K562 (cell line): ENCODE data around the gene CTCF. TPM values are rescaled to one million over a fixed set of nuclear protein-coding genes. Genes with fewer than 3 reads are reported as not detected.

Experiments
- ADNP ChIP-seq: fragments of 200-800 bp; sonication (Bioruptor generic); IDR thresholded peaks from 2 replicates; pipeline ENCODE4 v1.6.1; 2016; ENCODE audit warnings: missing genetic modification characterization, missing compliant biosample characterization
- CREB1 ChIP-seq, 2 experiments: sonication (generic) in 1 of 2; formaldehyde crosslinking in 1 of 2; IDR thresholded peaks; 2 replicates each; pipeline versions ENCODE4 v1.6.1 to v1.8.0; 2012 to 2022; ENCODE audit warnings: inconsistent platforms in 1 of 2, mild to moderate bottlenecking in 1 of 2, missing genetic modification reagents in 1 of 2, moderate library complexity in 1 of 2
- CSDE1 ChIP-seq, 2 experiments: fragments of 450-650 bp; IDR thresholded peaks; 2 replicates each; pipeline ENCODE4 v1.6.1; 2016; ENCODE audit warnings: mild to moderate bottlenecking in 1 of 2
- GATAD2B ChIP-seq: fragments of 450-650 bp; IDR thresholded peaks from 2 replicates; pipeline ENCODE4 v1.6.1; 2017; ENCODE audit warnings: mild to moderate bottlenecking, borderline replicate concordance
- HCFC1 ChIP-seq: IDR thresholded peaks from 2 replicates; pipeline ENCODE4 v1.6.1; 2012; ENCODE audit warnings: low read depth, low read length, improper control_type of control experiment
- HNRNPH1 ChIP-seq: fragments of 200-400 bp; formaldehyde crosslinking; optimal IDR thresholded peaks from 2 replicates; pipeline ENCODE3; 2017; ENCODE audit warnings: low read depth, mild to moderate bottlenecking, low read length, moderate library complexity
- KAT7 ChIP-seq: sonication (generic); formaldehyde crosslinking; IDR thresholded peaks from 2 replicates; pipeline ENCODE4 v1.8.0; 2022; ENCODE audit warnings: missing genetic modification reagents, mild to moderate bottlenecking, borderline replicate concordance
- KDM4B ChIP-seq, 2 experiments: fragments of 450-650 bp in 1 of 2; sonication (generic) in 1 of 2; IDR thresholded peaks; 2 replicates each; pipeline ENCODE4 v1.6.1; 2016 to 2017; ENCODE audit warnings: borderline replicate concordance in 2 of 2, antibody characterized with exemption in 1 of 2, low read depth in 1 of 2, mild to moderate bottlenecking in 1 of 2
- MAFK ChIP-seq: IDR thresholded peaks from 2 replicates; pipeline ENCODE4 v1.6.1; 2011; ENCODE audit warnings: low read length, improper control_type of control experiment
- NONO ChIP-seq, 2 experiments: fragments of 200-400 bp in 1 of 2; fragments of 450-650 bp in 1 of 2; formaldehyde crosslinking in 1 of 2; IDR thresholded peaks; 2 replicates each; pipeline ENCODE4 v1.6.1; 2017; ENCODE audit warnings: low read depth in 2 of 2, mild to moderate bottlenecking in 2 of 2, moderate library complexity in 2 of 2, low read length in 1 of 2
- NRF1 ChIP-seq, 2 experiments: fragments of 450-650 bp; IDR thresholded peaks in 1 of 2; conservative IDR thresholded peaks in 1 of 2; 2 replicates each; pipeline ENCODE4 v1.6.1; 2014; ENCODE audit warnings: mild to moderate bottlenecking in 2 of 2
- PHB2 ChIP-seq: fragments of 450-650 bp; IDR thresholded peaks from 2 replicates; pipeline ENCODE4 v1.6.1; 2017; ENCODE audit warnings: low read depth
- SMAD2 ChIP-seq: fragments of 150-350 bp; IDR thresholded peaks from 2 replicates; pipeline ENCODE4 v1.6.1; 2014; ENCODE audit warnings: low read depth, mild to moderate bottlenecking, low read length
- SRF ChIP-seq, 2 experiments: fragments of 250-450, 450-650 bp in 1 of 2; sonication (Bioruptor Pico) in 1 of 2; sonication (generic) in 1 of 2; formaldehyde crosslinking; IDR thresholded peaks; 2 replicates each; pipeline versions ENCODE4 v1.5.0 to v1.5.1; 2020 to 2022; ENCODE audit warnings: mild to moderate bottlenecking in 1 of 2, missing genetic modification reagents in 1 of 2
- STAT5A ChIP-seq: IDR thresholded peaks from 2 replicates; pipeline ENCODE4 v1.6.1; 2012; ENCODE audit warnings: low read length, inconsistent platforms, borderline replicate concordance
- SUPT5H ChIP-seq: fragments of 450-650 bp; IDR thresholded peaks from 2 replicates; pipeline ENCODE4 v1.6.1; 2016
- TAF9B ChIP-seq: fragments of 450-650 bp; IDR thresholded peaks from 2 replicates; pipeline ENCODE4 v1.6.1; 2018; ENCODE audit warnings: mild to moderate bottlenecking; ENCODE audit not compliant: partially characterized antibody
- TEAD2 ChIP-seq: fragments of 450-650 bp; IDR thresholded peaks from 2 replicates; pipeline ENCODE4 v1.6.1; 2016; ENCODE audit warnings: missing genetic modification characterization, control low read depth, missing compliant biosample characterization
- U2AF2 ChIP-seq: fragments of 200-400 bp; formaldehyde crosslinking; optimal IDR thresholded peaks from 2 replicates; pipeline ENCODE3; 2017; ENCODE audit warnings: low read depth, mild to moderate bottlenecking, low read length
- YY1 ChIP-seq, 3 experiments: IDR thresholded peaks; 2 replicates each; pipeline ENCODE4 v1.6.1; 2011; ENCODE audit warnings: low read length in 2 of 3, mild to moderate bottlenecking in 2 of 3, moderate library complexity in 2 of 3, borderline replicate concordance in 1 of 3, control low read depth in 1 of 3, low read depth in 1 of 3; ENCODE audit not compliant: insufficient read depth in 3 of 3, insufficient replicate concordance in 2 of 3, control insufficient read depth in 1 of 3, insufficient read length in 1 of 3; ENCODE audit errors: extremely low read depth in 1 of 3
- ZSCAN29 ChIP-seq: fragments of 450-650 bp; IDR thresholded peaks from 2 replicates; pipeline ENCODE4 v1.6.1; 2017
- polyA plus RNA-seq, 8 experiments: library from polyadenylated mRNA; depleted of rRNA in 4 of 8; stranded (reverse) in 5 of 8; unstranded in 3 of 8; fragments of >200 nt; fragmentation: Nextera tagmentation in 2 of 8; fragmentation: Illumina TruSeq in 1 of 8; extraction: Ambion mirVana in 2 of 8; extraction: Trizol in 1 of 8; gene quantifications; 2 replicates each; pipeline versions ENCODE4 v1.2.1 to v1.2.3, GENCODE V29; 2011 to 2014; ENCODE audit warnings: inconsistent platforms in 1 of 8, missing spikeins in 1 of 8
- total RNA-seq, 7 experiments: library from RNA; depleted of rRNA in 6 of 7; stranded (reverse); fragments of >200 nt in 6 of 7; fragmentation: Illumina TruSeq in 2 of 7; extraction: Trizol in 2 of 7; gene quantifications; 2 replicates each; pipeline versions ENCODE4 v1.2.1 to v1.2.3, GENCODE V29; 2011 to 2021; ENCODE audit warnings: low replicate concordance in 1 of 7
- TF ChIP-seq, protein P1 (sequence below): fragments of 450-650 bp; IDR thresholded peaks from 2 replicates; pipeline ENCODE4 v1.6.1; 2014; ENCODE audit warnings: low read depth, mild to moderate bottlenecking, moderate library complexity, borderline replicate concordance
- TF ChIP-seq, protein P2 (sequence below): fragments of 450-650 bp; formaldehyde crosslinking; IDR thresholded peaks from 2 replicates; pipeline ENCODE4 v1.4.0; 2022; ENCODE audit warnings: missing genetic modification characterization
- TF ChIP-seq, protein P3 (sequence below): IDR thresholded peaks from 2 replicates; pipeline ENCODE4 v1.6.1; 2012; ENCODE audit warnings: low read depth, low read length, improper control_type of control experiment, borderline replicate concordance
- TF ChIP-seq, protein P4 (sequence below): fragments of 450-650 bp; IDR thresholded peaks from 2 replicates; pipeline ENCODE4 v1.6.1; 2016; ENCODE audit warnings: low read depth, mild to moderate bottlenecking, moderate library complexity

The CTCF gene
- total and polyA plus RNA-seq, 9 of the 15 experiments (the other 6 are each of a cell fraction or from before 2014, with no cell fraction given) = 7.8 to 49.2 (median 33.9) TPM

DNA sequence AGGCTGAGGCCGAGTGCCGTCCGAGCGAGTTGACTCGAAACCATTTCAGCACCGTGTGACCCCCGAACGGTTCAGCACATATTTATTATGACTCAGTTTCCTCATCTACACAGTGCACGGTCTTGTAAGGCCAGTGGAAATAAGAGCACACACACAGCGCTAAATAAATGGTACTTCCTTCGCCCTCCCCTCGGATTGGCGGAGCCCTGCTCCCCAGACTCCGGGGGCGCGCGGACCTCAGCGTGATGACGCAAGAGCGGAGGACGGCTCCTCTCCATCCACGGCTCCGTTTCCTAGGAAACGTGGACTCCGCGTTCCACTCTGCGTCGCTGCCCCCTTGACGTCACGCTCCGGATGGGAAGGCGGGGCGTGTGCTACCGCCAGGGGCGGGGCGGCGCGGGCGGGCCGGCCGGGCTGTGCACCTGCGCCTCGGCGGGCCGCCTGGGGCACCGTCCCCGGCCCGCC lies 98.3 kb downstream of the CTCF start, which contains the start of gene PARD6A (continued):
- no peak for TF ChIP-seq HNRNPH1
- TF ChIP-seq PHB2 = no peak
- TF ChIP-seq, protein P1, sequence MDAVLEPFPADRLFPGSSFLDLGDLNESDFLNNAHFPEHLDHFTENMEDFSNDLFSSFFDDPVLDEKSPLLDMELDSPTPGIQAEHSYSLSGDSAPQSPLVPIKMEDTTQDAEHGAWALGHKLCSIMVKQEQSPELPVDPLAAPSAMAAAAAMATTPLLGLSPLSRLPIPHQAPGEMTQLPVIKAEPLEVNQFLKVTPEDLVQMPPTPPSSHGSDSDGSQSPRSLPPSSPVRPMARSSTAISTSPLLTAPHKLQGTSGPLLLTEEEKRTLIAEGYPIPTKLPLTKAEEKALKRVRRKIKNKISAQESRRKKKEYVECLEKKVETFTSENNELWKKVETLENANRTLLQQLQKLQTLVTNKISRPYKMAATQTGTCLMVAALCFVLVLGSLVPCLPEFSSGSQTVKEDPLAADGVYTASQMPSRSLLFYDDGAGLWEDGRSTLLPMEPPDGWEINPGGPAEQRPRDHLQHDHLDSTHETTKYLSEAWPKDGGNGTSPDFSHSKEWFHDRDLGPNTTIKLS = no peak
- TF ChIP-seq NONO (IDR thresholded peaks at IDR 0.05; ENCODE audit: low read depth in 2 of 2, low read length in 1 of 2) = no peak
- no peak for TF ChIP-seq KDM4B (IDR thresholded peaks at IDR 0.05; ENCODE audit: borderline replicate concordance in 2 of 2, low read depth in 1 of 2)
- peak; percentile 97 for TF ChIP-seq CREB1 (IDR thresholded peaks at IDR 0.05)
- TF ChIP-seq CREB1 (CRISPR knock-in tag; IDR thresholded peaks at IDR 0.05) = peak; percentile 97
- TF ChIP-seq GATAD2B = no peak
- TF ChIP-seq YY1 (IDR thresholded peaks at IDR 0.05; ENCODE audit: borderline replicate concordance in 1 of 3, control insufficient read depth in 1 of 3, extremely low read depth in 1 of 3, insufficient read depth in 3 of 3, insufficient read length in 1 of 3, insufficient replicate concordance in 2 of 3, low read depth in 1 of 3, low read length in 2 of 3) = peak in 1 of 3 experiments; percentile 29
- TF ChIP-seq SRF (CRISPR knock-in tag; IDR thresholded peaks at IDR 0.05) = no peak; a peak in 1 of 4 replicates
- TF ChIP-seq, protein P2, sequence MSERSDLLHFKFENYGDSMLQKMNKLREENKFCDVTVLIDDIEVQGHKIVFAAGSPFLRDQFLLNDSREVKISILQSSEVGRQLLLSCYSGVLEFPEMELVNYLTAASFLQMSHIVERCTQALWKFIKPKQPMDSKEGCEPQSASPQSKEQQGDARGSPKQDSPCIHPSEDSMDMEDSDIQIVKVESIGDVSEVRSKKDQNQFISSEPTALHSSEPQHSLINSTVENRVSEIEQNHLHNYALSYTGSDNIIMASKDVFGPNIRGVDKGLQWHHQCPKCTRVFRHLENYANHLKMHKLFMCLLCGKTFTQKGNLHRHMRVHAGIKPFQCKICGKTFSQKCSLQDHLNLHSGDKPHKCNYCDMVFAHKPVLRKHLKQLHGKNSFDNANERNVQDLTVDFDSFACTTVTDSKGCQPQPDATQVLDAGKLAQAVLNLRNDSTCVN (CRISPR knock-in tag) = no peak
- TF ChIP-seq KAT7 = no peak
- TF ChIP-seq U2AF2 = no peak
- TF ChIP-seq MAFK = no peak
- TF ChIP-seq HCFC1 = peak; percentile 79
- TF ChIP-seq SUPT5H = no peak
- TF ChIP-seq SMAD2 = no peak
- TF ChIP-seq TEAD2 = no peak
- TF ChIP-seq CSDE1 (IDR thresholded peaks at IDR 0.05) = peak in 1 of 2 experiments; percentile 73; a peak in 1 of 4 replicates
- TF ChIP-seq TAF9B = no peak
- TF ChIP-seq NRF1 (conservative IDR thresholded peaks at IDR 0.05 in 1 of 2, IDR thresholded peaks at IDR 0.05 in 1 of 2) = no peak
- no peak for TF ChIP-seq STAT5A
- TF ChIP-seq ZSCAN29 = no peak
- TF ChIP-seq ADNP (tag) = no peak
- TF ChIP-seq, protein P3, sequence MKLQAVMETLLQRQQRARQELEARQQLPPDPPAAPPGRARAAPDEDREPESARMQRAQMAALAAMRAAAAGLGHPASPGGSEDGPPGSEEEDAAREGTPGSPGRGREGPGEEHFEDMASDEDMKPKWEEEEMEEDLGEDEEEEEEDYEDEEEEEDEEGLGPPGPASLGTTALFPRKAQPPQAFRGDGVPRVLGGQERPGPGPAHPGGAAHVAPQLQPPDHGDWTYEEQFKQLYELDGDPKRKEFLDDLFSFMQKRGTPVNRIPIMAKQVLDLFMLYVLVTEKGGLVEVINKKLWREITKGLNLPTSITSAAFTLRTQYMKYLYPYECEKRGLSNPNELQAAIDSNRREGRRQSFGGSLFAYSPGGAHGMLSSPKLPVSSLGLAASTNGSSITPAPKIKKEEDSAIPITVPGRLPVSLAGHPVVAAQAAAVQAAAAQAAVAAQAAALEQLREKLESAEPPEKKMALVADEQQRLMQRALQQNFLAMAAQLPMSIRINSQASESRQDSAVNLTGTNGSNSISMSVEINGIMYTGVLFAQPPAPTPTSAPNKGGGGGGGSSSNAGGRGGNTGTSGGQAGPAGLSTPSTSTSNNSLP = no peak
- TF ChIP-seq, protein P4, sequence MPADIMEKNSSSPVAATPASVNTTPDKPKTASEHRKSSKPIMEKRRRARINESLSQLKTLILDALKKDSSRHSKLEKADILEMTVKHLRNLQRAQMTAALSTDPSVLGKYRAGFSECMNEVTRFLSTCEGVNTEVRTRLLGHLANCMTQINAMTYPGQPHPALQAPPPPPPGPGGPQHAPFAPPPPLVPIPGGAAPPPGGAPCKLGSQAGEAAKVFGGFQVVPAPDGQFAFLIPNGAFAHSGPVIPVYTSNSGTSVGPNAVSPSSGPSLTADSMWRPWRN = no peak
